K562 (cell line): Measurements from ENCODE around the gene DSTYK. TPM values are rescaled to one million over a fixed set of nuclear protein-coding genes. Genes with fewer than 3 reads are reported as not detected.

Experiments used
- ATAC-seq: fragments of 200-7000 bp; cut with Tn5 transposase; 3 replicates; pipeline ENCODE4 v1.9.1; 2020; ENCODE audit warnings: moderate library complexity
- BruUV-seq: library from RNA; stranded (reverse); fragments of 400-500 nt; replicated peaks from 2 replicates; lab custom pipeline; 2021; lab: Mats Ljungman, UMichigan
- CTCF ChIA-PET: fragments of 300-600 bp; formaldehyde crosslinking; extraction: SDS; loops from one replicate; lab custom pipeline; 2021; ENCODE audit warnings: low intra/inter-chr PET ratio; lab: Yijun Ruan, JAX
- POLR2A ChIA-PET: fragments of 300-600, 350-650 bp; sonication (Branson Sonifier 250); formaldehyde crosslinking; extraction: SDS; loops from one replicate; lab custom pipeline; 2021; ENCODE audit warnings: antibody characterized with exemption, inconsistent platforms; lab: Yijun Ruan, JAX
- DNase-seq, 4 experiments: peaks; one replicate each; pipeline versions ENCODE4 v3.0.0 to v3.0.0-alpha.2; 2011 to 2018; ENCODE audit warnings: low spot score in 3 of 4, mixed read lengths in 3 of 4; ENCODE audit errors: extremely low read depth in 1 of 4
- FAIRE-seq: peaks from 2 replicates; lab custom pipeline; 2011; peaks lifted over from hg19 to GRCh38; lab: Jason Lieb, UNC
- H2AFZ ChIP-seq: 2 replicates; pipeline ENCODE4 v1.6.0; 2011; ENCODE audit warnings: low read depth, low read length, control low read depth, inconsistent platforms
- H3K27ac ChIP-seq: fragments of 200-600 bp; 3 replicates; pipeline ENCODE4 v1.8.0; 2011; ENCODE audit warnings: low read depth, mild to moderate bottlenecking, control low read depth, inconsistent platforms, low read length, moderate library complexity, mixed read lengths; ENCODE audit errors: extremely low read depth
- H3K27me3 ChIP-seq, 2 experiments: fragments of 300-600 bp in 1 of 2; 2 replicates in 1 of 2; 3 replicates in 1 of 2; pipeline versions ENCODE4 v1.6.0 to v1.8.0; 2011; ENCODE audit warnings: inconsistent platforms in 2 of 2, low read length in 2 of 2, mild to moderate bottlenecking in 1 of 2, mixed read lengths in 1 of 2, moderate library complexity in 1 of 2; ENCODE audit not compliant: control insufficient read depth in 2 of 2, insufficient read depth in 2 of 2
- H3K36me3 ChIP-seq: fragments of 300-600 bp; 3 replicates; pipeline ENCODE4 v1.8.0; 2011; ENCODE audit warnings: mild to moderate bottlenecking, low read length, inconsistent platforms; ENCODE audit not compliant: control insufficient read depth, insufficient read depth
- H3K4me1 ChIP-seq, 2 experiments: fragments of 200-600 bp in 1 of 2; replicated peaks in 1 of 2; 2 replicates in 1 of 2; 3 replicates in 1 of 2; pipeline versions ENCODE4 v1.5.1 to v1.8.0; 2011; ENCODE audit warnings: inconsistent platforms in 2 of 2, low read length in 2 of 2, mild to moderate bottlenecking in 1 of 2, mixed read lengths in 1 of 2, moderate library complexity in 1 of 2; ENCODE audit not compliant: control insufficient read depth in 2 of 2, insufficient read depth in 2 of 2
- H3K4me2 ChIP-seq: 2 replicates; pipeline ENCODE4 v1.6.1; 2011; ENCODE audit warnings: low read length, control low read depth, inconsistent platforms, mixed read lengths; ENCODE audit not compliant: insufficient read depth
- H3K4me3 ChIP-seq: fragments of 200-600 bp; sonication (generic), shearing (Covaris generic); 2 replicates; pipeline ENCODE4 v1.5.1; 2016; ENCODE audit warnings: control low read depth, inconsistent platforms
- H3K79me2 ChIP-seq: fragments of 200-600 bp; 3 replicates; pipeline ENCODE4 v1.8.0; 2011; ENCODE audit warnings: low read length, inconsistent platforms; ENCODE audit not compliant: control insufficient read depth, insufficient read depth
- H3K9ac ChIP-seq, 2 experiments: 2 replicates each; pipeline versions ENCODE4 v1.6.0 to v1.6.1; 2011; ENCODE audit warnings: low read depth in 2 of 2, low read length in 2 of 2, control low read depth in 1 of 2, inconsistent platforms in 1 of 2, mild to moderate bottlenecking in 1 of 2, mixed read lengths in 1 of 2; ENCODE audit not compliant: insufficient read depth in 1 of 2
- H3K9me1 ChIP-seq: one replicate; pipeline ENCODE4 v1.6.0; 2011; ENCODE audit warnings: inconsistent platforms, mild to moderate bottlenecking, low read length, moderate library complexity; ENCODE audit not compliant: control insufficient read depth, insufficient read depth
- H3K9me3 ChIP-seq: replicated peaks from 2 replicates; pipeline ENCODE4 v1.5.1; 2011; ENCODE audit warnings: low read depth, low read length, inconsistent platforms; ENCODE audit not compliant: control insufficient read depth, insufficient read depth
- H4K20me1 ChIP-seq: replicated peaks from 2 replicates; pipeline ENCODE4 v1.6.1; 2011; ENCODE audit warnings: low read length, inconsistent platforms, mixed read lengths; ENCODE audit not compliant: control insufficient read depth, insufficient read depth
- ATF3 ChIP-seq, 2 experiments: fragments of 450-650 bp in 1 of 2; sonication (generic) in 1 of 2; formaldehyde crosslinking in 1 of 2; IDR thresholded peaks in 1 of 2; conservative IDR thresholded peaks in 1 of 2; 2 replicates each; pipeline versions ENCODE4 v1.6.1 to v1.8.1; 2016 to 2023; ENCODE audit warnings: mild to moderate bottlenecking in 2 of 2, moderate library complexity in 2 of 2, inconsistent platforms in 1 of 2, missing genetic modification reagents in 1 of 2
- CCNT2 ChIP-seq: IDR thresholded peaks from 2 replicates; pipeline ENCODE4 v1.6.1; 2011; ENCODE audit warnings: borderline replicate concordance, low read depth, mild to moderate bottlenecking, moderate library complexity, mixed read lengths, low read length; ENCODE audit not compliant: insufficient read length; ENCODE audit errors: extremely low read depth
- ELK3 ChIP-seq: fragments of 450-650 bp; formaldehyde crosslinking; IDR thresholded peaks from 2 replicates; pipeline ENCODE4 v1.4.0; 2020; ENCODE audit warnings: mild to moderate bottlenecking
- FOXK1 ChIP-seq: sonication (generic); formaldehyde crosslinking; IDR thresholded peaks from 2 replicates; pipeline ENCODE4 v1.8.0; 2022; ENCODE audit warnings: missing genetic modification reagents, mild to moderate bottlenecking, borderline replicate concordance
- SLC30A9 ChIP-seq: fragments of 250-450 bp; sonication (Bioruptor Pico); IDR thresholded peaks from 2 replicates; pipeline ENCODE4 v1.8.0; 2022; ENCODE audit warnings: mild to moderate bottlenecking, moderate library complexity
- TRIM25 ChIP-seq: fragments of 450-650 bp; IDR thresholded peaks from 2 replicates; pipeline ENCODE4 v1.7.0; 2016; ENCODE audit warnings: borderline replicate concordance
- ZNF449 ChIP-seq: fragments of 250-450 bp; sonication (Bioruptor Pico); IDR thresholded peaks from 2 replicates; pipeline ENCODE4 v1.8.0; 2022; ENCODE audit warnings: moderate library complexity, mild to moderate bottlenecking, inconsistent platforms
- WGBS: fragments of 100-300 bp; shearing (Covaris generic); methylation state at CpG from one replicate; pipeline ENCODE4 v1.1.6; 2016; ENCODE audit warnings: low coverage, mixed read lengths; ENCODE audit not compliant: insufficient coverage; ENCODE audit errors: missing lambda C conversion rate; 5-methylcytosine and 5-hydroxymethylcytosine counted together
- in situ Hi-C: fragments of 300-500 bp; cut with MboI; formaldehyde crosslinking; loops from 4 replicates; pipeline ENCODE4 v1.15.0; 2018; ENCODE audit warnings: inconsistent platforms, mixed read lengths
- intact Hi-C: fragments of 100-400 bp; cut with micrococcal nuclease; formaldehyde crosslinking; loops from 2 replicates; pipeline ENCODE4 v1.14.2; 2022
- polyA plus RNA-seq, 8 experiments: library from polyadenylated mRNA; depleted of rRNA in 4 of 8; stranded (reverse) in 5 of 8; unstranded in 3 of 8; fragments of >200 nt; fragmentation: Nextera tagmentation in 2 of 8; fragmentation: Illumina TruSeq in 1 of 8; extraction: Ambion mirVana in 2 of 8; extraction: Trizol in 1 of 8; gene quantifications; 2 replicates each; pipeline versions ENCODE4 v1.2.1 to v1.2.3, GENCODE V29; 2011 to 2014; ENCODE audit warnings: inconsistent platforms in 1 of 8, missing spikeins in 1 of 8
- total RNA-seq, 7 experiments: library from RNA; depleted of rRNA in 6 of 7; stranded (reverse); fragments of >200 nt in 6 of 7; fragmentation: Illumina TruSeq in 2 of 7; extraction: Trizol in 2 of 7; gene quantifications; 2 replicates each; pipeline versions ENCODE4 v1.2.1 to v1.2.3, GENCODE V29; 2011 to 2021; ENCODE audit warnings: low replicate concordance in 1 of 7

The DSTYK gene
- total and polyA plus RNA-seq, 9 of the 15 experiments (the other 6 are each of a cell fraction or from before 2014, with no cell fraction given): 4.2 to 7.1 (median 6.2) TPM

- BruUV-seq: no TSS peak
- ATAC-seq (no peak), FAIRE-seq (no peak), DNase-seq (no peak)
- Histone ChIP-seq H3K79me2 (no peaks in the 10 kb centered on the region), H2AFZ (no peak overlapping the region), H3K4me3 (no peak overlapping the region), H3K36me3 (no peaks in the 10 kb centered on the region), H3K4me2 (no peak overlapping the region), H4K20me1 (peaks cover 1% of the 10 kb centered on the region; the same call in 1 of the 2 replicates), H3K9me3 (no peaks in the 10 kb centered on the region), H3K9ac (peak overlapping the region in 1 of 2 experiments; percentile 7; a peak in 1 of 4 replicates), H3K4me1 (peaks cover 22 to 30% of the 10 kb centered on the region in 2 experiments), H3K27ac (no peak overlapping the region), H3K27me3 (peaks cover 0 to 4% of the 10 kb centered on the region in 2 experiments; a peak in 1 of 5 replicates), H3K9me1 (no peaks in the 10 kb centered on the region)
- CTCF ChIA-PET: interaction anchor here (0.5 to 2.3 kb wide), 7 partner anchors 27 to 446 kb away, joined by 3 to 21 read pairs (median 10); partner anchors contain the start of gene TMCC2
- WGBS: 56% methylated on average over 18 of the region's 19 CpGs
- in situ Hi-C loops: loop anchor here (5.0 kb wide), 1 partner anchor 280 kb away; no protein-coding TSS in a partner anchor
- intact Hi-C loops: loop anchor here (1.0 to 5.0 kb wide), 5 partner anchors 28 to 268 kb away; no protein-coding TSS in a partner anchor
- POLR2A ChIA-PET: interaction anchor here (1.1 to 2.3 kb wide), 9 partner anchors 9 to 196 kb away, joined by 3 to 20 read pairs (median 6); partner anchors contain the start of gene RBBP5
- TF ChIP-seq ZNF449 (no peak), ATF3 (IDR thresholded peaks at IDR 0.05) (no peak), ATF3 (CRISPR knock-in tag; conservative IDR thresholded peaks at IDR 0.05) (no peak), ELK3 (CRISPR knock-in tag) (no peak), SLC30A9 (CRISPR knock-in tag) (no peak), CCNT2 (no peak), FOXK1 (no peak), TRIM25 (no peak)
These were observed 45.6 kb upstream of the DSTYK start for GRCh38 chr1:205256951-205257625.
